ENCODE results near the gene IL9. TPM values are rescaled to one million over a fixed set of nuclear protein-coding genes. Genes with fewer than 3 reads are reported as not detected.

The IL9 gene
- total RNA-seq, 4 donors from 2014 or later = not detected

DNA sequence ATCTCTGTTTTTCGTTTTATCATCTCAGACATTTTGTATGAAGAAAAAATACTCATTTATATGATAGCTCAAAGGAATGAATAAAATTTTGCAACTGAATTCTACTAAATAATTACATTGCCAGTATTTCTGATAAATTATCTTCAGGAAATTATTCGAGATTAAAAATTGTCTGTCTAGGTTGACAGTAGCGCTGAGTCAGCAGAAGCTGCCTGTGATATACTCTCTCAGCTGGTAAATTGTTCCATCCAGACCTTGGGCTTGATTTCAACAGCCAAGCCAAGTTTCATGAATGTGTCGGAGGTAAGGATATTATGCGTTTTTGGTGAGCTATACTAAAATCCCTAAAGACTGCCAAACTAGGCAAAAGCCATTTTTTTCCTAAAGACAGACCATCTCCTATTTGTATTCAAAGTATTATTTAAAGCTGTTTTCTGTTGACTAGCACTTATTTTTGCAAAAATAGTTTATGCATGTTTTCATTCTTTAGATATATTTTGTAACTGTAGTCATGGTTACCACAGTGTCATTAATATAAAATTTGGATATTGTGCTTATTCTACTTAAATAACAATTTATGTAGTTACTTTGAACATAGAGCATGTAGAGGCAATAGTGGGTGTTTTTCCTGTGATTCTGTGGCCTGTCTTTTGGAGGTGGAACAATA is 41.7 kb upstream of the IL9 start:
- H3K36me3 ChIP-seq = no peaks in the 10 kb centered on the region
- H3K4me3 ChIP-seq = no peak overlapping the region
- H3K4me1 ChIP-seq = no peaks in the 10 kb centered on the region
- intact Hi-C loops (cut with DNase I; ENCODE audit: low total_unique reads) = no loop called here
- H3K27me3 ChIP-seq = peaks cover 0 to 5% of the 10 kb centered on the region in 2 donors
- DNase-seq = no peak
- no peak overlapping the region for H3K27ac ChIP-seq
- no peak for TF ChIP-seq POLR2A (IDR thresholded peaks at IDR 0.05)
- peaks cover 0 to 4% of the 10 kb centered on the region in 2 donors for H3K9me3 ChIP-seq

DNA sequence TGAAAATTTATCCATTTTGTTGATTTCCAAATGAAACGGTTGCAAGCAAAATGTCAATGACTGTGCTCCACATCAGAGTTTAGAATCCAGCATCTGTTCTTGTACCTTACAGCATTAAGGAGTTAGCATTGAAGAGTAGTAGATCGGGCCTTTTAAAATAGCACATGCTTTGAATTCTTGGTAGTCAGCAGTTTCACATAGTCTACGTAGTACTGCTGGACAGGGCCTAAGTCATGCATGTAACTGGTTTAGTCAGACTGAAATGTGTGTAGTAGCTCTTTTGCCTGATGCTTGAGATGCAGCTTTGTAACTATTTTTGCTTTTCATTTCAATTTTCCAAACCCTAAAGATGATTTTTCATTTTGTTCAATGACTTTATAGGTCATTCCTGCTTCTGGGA is 39.3 kb upstream of the IL9 start:
- peaks cover 0 to 4% of the 10 kb centered on the region in 2 donors for H3K9me3 ChIP-seq
- TF ChIP-seq POLR2A (IDR thresholded peaks at IDR 0.05) = no peak
- TF ChIP-seq, protein P1, sequence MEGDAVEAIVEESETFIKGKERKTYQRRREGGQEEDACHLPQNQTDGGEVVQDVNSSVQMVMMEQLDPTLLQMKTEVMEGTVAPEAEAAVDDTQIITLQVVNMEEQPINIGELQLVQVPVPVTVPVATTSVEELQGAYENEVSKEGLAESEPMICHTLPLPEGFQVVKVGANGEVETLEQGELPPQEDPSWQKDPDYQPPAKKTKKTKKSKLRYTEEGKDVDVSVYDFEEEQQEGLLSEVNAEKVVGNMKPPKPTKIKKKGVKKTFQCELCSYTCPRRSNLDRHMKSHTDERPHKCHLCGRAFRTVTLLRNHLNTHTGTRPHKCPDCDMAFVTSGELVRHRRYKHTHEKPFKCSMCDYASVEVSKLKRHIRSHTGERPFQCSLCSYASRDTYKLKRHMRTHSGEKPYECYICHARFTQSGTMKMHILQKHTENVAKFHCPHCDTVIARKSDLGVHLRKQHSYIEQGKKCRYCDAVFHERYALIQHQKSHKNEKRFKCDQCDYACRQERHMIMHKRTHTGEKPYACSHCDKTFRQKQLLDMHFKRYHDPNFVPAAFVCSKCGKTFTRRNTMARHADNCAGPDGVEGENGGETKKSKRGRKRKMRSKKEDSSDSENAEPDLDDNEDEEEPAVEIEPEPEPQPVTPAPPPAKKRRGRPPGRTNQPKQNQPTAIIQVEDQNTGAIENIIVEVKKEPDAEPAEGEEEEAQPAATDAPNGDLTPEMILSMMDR (IDR thresholded peaks at IDR 0.05) = no peak
- peaks cover 7 to 22% of the 10 kb centered on the region in 2 donors for H3K27me3 ChIP-seq
- peaks cover 0 to 9% of the 10 kb centered on the region in 2 donors for H3K4me1 ChIP-seq
- no peaks in the 10 kb centered on the region for H3K36me3 ChIP-seq
- intact Hi-C loops (cut with DNase I; ENCODE audit: low total_unique reads) = no loop called here
- no peak overlapping the region for H3K4me3 ChIP-seq
- DNase-seq = no peak
- H3K27ac ChIP-seq = no peak overlapping the region

DNA sequence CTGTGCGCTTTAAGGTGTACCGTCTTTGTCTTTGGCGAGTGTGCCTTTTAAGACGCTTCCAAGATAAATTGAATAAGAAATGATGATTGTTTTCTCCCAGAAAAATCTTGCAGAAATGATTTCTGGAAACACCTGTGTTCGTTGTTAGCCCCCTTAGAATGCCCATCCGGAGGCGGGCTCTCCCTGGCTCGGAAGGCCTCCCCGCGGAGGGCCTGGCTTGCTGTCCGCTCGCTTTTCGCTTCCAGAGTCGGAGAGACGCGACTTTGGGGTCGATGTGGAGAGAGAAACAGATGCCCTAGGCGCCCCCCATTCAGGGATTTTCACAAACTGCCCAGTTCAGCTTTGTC is 35.3 kb upstream of the IL9 start:
- H3K27ac ChIP-seq = no peak overlapping the region
- H3K4me1 ChIP-seq = peaks cover 0 to 9% of the 10 kb centered on the region in 2 donors
- peaks cover 7 to 33% of the 10 kb centered on the region in 2 donors for H3K27me3 ChIP-seq
- no peaks in the 10 kb centered on the region for H3K36me3 ChIP-seq
- H3K4me3 ChIP-seq = no peak overlapping the region
- DNase-seq = no peak
- intact Hi-C loops (cut with DNase I; ENCODE audit: low total_unique reads) = no loop called here
- H3K9me3 ChIP-seq = no peaks in the 10 kb centered on the region
- TF ChIP-seq POLR2A (IDR thresholded peaks at IDR 0.05) = no peak
- TF ChIP-seq, protein P1 (IDR thresholded peaks at IDR 0.05) = no peak

DNA sequence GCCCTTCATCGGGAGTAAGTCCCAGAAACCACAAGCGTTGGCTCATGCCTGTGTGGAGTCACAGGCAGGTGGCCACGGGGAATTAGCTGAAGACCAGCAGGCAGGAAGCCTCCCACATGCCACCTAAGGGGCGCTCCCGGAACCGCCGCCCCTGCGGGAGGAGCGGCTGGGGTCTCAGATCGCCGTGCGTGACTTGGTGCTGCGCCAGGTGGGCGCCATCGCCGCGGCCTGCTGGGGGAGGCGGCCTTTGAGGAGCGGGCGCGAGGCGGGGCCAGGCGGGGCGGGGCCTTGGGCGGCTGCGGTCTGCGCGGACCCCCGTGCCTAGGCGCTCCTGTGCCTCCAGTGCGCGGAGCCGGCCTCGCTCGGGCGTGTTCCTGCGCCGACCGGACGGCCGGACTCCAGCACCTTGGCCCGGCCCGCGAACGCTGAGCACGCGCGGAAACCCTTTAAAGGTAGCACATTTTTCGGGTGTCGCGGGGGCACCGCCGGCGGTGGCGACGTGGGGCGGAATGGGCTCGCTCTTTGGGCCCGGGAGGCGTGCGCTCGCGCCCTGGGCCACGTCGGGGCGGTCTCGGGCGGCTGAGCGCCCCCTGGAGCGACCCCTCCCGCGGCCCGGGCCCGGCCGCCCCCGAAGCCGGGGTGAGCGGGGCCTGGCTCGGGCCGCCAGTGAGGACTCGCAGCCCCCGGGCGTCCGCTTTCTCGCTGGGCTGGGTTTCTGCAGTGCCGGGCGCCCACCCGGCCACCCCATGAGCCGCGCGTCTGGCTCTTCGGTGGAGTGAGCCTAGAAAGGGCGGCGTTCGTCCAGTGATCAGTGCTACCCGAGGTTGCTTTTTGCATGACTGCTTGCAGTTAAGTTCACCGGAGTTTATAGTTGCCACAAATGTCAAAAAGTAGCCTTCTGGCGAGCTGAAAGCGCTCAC is 34.6 kb upstream of the IL9 start:
- Histone ChIP-seq H3K27ac (no peak overlapping the region), H3K4me1 (peaks cover 0 to 9% of the 10 kb centered on the region in 2 donors), H3K36me3 (no peaks in the 10 kb centered on the region), H3K4me3 (peak overlapping the region in 1 of 2 donors; percentile 1), H3K9me3 (no peaks in the 10 kb centered on the region), H3K27me3 (peaks cover 7 to 33% of the 10 kb centered on the region in 2 donors)
- DNase-seq = no peak
- TF ChIP-seq, protein P1 (IDR thresholded peaks at IDR 0.05) = no peak
- TF ChIP-seq POLR2A (IDR thresholded peaks at IDR 0.05) = no peak
- intact Hi-C loops (cut with DNase I; ENCODE audit: low total_unique reads) = no loop called here

DNA sequence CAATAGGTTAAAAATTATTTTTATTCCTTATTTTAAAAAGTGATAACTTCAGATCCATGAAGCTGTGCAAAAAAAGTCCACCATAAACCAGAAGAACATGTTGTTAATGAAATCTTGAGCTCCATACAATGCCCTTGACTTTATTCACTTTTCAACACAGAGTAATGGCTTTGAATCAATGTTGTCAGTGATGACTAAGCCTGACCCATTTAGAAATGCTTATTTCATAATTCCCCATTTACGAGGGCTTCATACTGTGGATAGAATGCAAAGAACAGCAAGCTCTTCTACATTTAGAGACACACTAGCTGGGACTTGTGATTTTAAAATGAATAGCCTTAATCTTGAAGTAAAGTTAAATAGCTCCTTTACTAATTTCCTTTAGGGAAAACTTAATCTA is 25.7 kb upstream of the IL9 start:
- H3K4me3 ChIP-seq = no peak overlapping the region
- intact Hi-C loops (cut with DNase I; ENCODE audit: low total_unique reads) = no loop called here
- no peaks in the 10 kb centered on the region for H3K36me3 ChIP-seq
- peaks cover 0 to 7% of the 10 kb centered on the region in 2 donors for H3K27me3 ChIP-seq
- no peak overlapping the region for H3K27ac ChIP-seq
- no peak for TF ChIP-seq POLR2A (IDR thresholded peaks at IDR 0.05)
- TF ChIP-seq, protein P1 (IDR thresholded peaks at IDR 0.05) = no peak
- no peaks in the 10 kb centered on the region for H3K4me1 ChIP-seq
- no peaks in the 10 kb centered on the region for H3K9me3 ChIP-seq
- DNase-seq = no peak
